GM12878 (cell line): ENCODE data around the gene GRAMD1A. TPM values are rescaled to one million over a fixed set of nuclear protein-coding genes. Genes with fewer than 3 reads are reported as not detected.

Experiments used
- BCLAF1 ChIP-seq: fragments of 450-650 bp; IDR thresholded peaks from 2 replicates; pipeline ENCODE4 v1.6.1; 2017; ENCODE audit warnings: antibody characterized with exemption, mild to moderate bottlenecking, moderate library complexity
- CHD1 ChIP-seq: IDR thresholded peaks from 2 replicates; pipeline ENCODE4 v1.6.1; 2012; ENCODE audit warnings: low read depth, low read length, improper control_type of control experiment
- DPF2 ChIP-seq: fragments of 450-650 bp; IDR thresholded peaks from 2 replicates; pipeline ENCODE4 v1.6.1; 2017; ENCODE audit warnings: mild to moderate bottlenecking
- ELK1 ChIP-seq: IDR thresholded peaks from 2 replicates; pipeline ENCODE4 v1.6.1; 2012; ENCODE audit warnings: low read depth, low read length, improper control_type of control experiment
- IKZF2 ChIP-seq, 2 experiments: fragments of 450-650 bp; IDR thresholded peaks; 2 replicates each; pipeline ENCODE4 v1.6.1; 2017; ENCODE audit warnings: mild to moderate bottlenecking in 2 of 2, moderate library complexity in 2 of 2
- MLLT1 ChIP-seq: fragments of 450-650 bp; IDR thresholded peaks from 2 replicates; pipeline ENCODE4 v1.6.1; 2016; ENCODE audit warnings: mild to moderate bottlenecking
- NBN ChIP-seq: fragments of 450-650 bp; IDR thresholded peaks from 2 replicates; pipeline ENCODE4 v1.6.1; 2016
- NFYB ChIP-seq: IDR thresholded peaks from 2 replicates; pipeline ENCODE4 v1.6.1; 2011; ENCODE audit warnings: low read depth, mild to moderate bottlenecking, low read length, improper control_type of control experiment, moderate library complexity; ENCODE audit not compliant: insufficient read depth
- NR2F1 ChIP-seq: fragments of 450-650 bp; conservative IDR thresholded peaks from 2 replicates; pipeline ENCODE4 v1.6.1; 2017; ENCODE audit warnings: mild to moderate bottlenecking
- PAX5 ChIP-seq: IDR thresholded peaks from 2 replicates; pipeline ENCODE4 v1.6.1; 2011; ENCODE audit warnings: low read depth, low read length, borderline replicate concordance
- POLR2AphosphoS5 ChIP-seq: IDR thresholded peaks from 2 replicates; pipeline ENCODE4 v1.6.1; 2011; ENCODE audit warnings: mild to moderate bottlenecking, low read length, inconsistent platforms
- RELA ChIP-seq: fragments of 450-650 bp; IDR thresholded peaks from 2 replicates; pipeline ENCODE4 v1.8.0; 2014; ENCODE audit warnings: borderline replicate concordance; ENCODE audit not compliant: partially characterized antibody
- RUNX3 ChIP-seq: IDR thresholded peaks from 2 replicates; pipeline ENCODE4 v1.6.1; 2012; ENCODE audit warnings: low read length, inconsistent platforms
- SKIL ChIP-seq: fragments of 450-650 bp; IDR thresholded peaks from 2 replicates; pipeline ENCODE4 v1.6.1; 2017; ENCODE audit warnings: mild to moderate bottlenecking, low read depth, inconsistent platforms; ENCODE audit not compliant: poor library complexity, severe bottlenecking
- SMARCA5 ChIP-seq: fragments of 450-650 bp; IDR thresholded peaks from 2 replicates; pipeline ENCODE4 v1.6.1; 2017; ENCODE audit warnings: mild to moderate bottlenecking
- SPI1 ChIP-seq: IDR thresholded peaks from 2 replicates; pipeline ENCODE4 v1.6.1; 2011; ENCODE audit warnings: low read depth, mild to moderate bottlenecking, low read length, moderate library complexity, borderline replicate concordance; ENCODE audit not compliant: insufficient read depth
- SREBF1 ChIP-seq: IDR thresholded peaks from 2 replicates; pipeline ENCODE4 v1.6.1; 2012; ENCODE audit warnings: mild to moderate bottlenecking, low read length
- SREBF2 ChIP-seq: IDR thresholded peaks from 2 replicates; pipeline ENCODE4 v1.6.1; 2012; ENCODE audit warnings: mild to moderate bottlenecking, low read length
- WRNIP1 ChIP-seq: IDR thresholded peaks from 2 replicates; pipeline ENCODE4 v1.6.1; 2011; ENCODE audit warnings: low read depth, low read length, improper control_type of control experiment, borderline replicate concordance
- YBX1 ChIP-seq: fragments of 450-650 bp; IDR thresholded peaks from 2 replicates; pipeline ENCODE4 v1.6.1; 2016; ENCODE audit warnings: antibody characterized with exemption
- ZNF217 ChIP-seq: fragments of 450-650 bp; IDR thresholded peaks from 2 replicates; pipeline ENCODE4 v1.6.1; 2017; ENCODE audit warnings: antibody characterized with exemption, mild to moderate bottlenecking
- ZNF24 ChIP-seq: fragments of 450-650 bp; IDR thresholded peaks from 2 replicates; pipeline ENCODE4 v1.6.1; 2017; ENCODE audit warnings: antibody characterized with exemption, mild to moderate bottlenecking
- ZNF274 ChIP-seq: IDR thresholded peaks from one replicate; pipeline ENCODE4 v1.8.0; 2011; ENCODE audit not compliant: insufficient read length, insufficient read depth
- polyA plus RNA-seq, 11 experiments: library from polyadenylated mRNA; depleted of rRNA in 4 of 11; unstranded in 6 of 11; stranded (reverse) in 5 of 11; fragments of >200 nt; fragmentation: Nextera tagmentation in 4 of 11; fragmentation: Illumina TruSeq in 1 of 11; extraction: Ambion mirVana in 4 of 11; extraction: Trizol in 1 of 11; gene quantifications; 1 replicate in 1 of 11; 2 replicates in 10 of 11; pipeline versions ENCODE4 v1.2.1 to v1.2.3, GENCODE V29; 2011 to 2016; ENCODE audit warnings: inconsistent platforms in 2 of 11, missing spikeins in 2 of 11, low read depth in 1 of 11
- total RNA-seq, 4 experiments: library from RNA; depleted of rRNA in 3 of 4; stranded (reverse); fragments of >200 nt in 3 of 4; fragmentation: Illumina TruSeq in 1 of 4; extraction: Trizol in 1 of 4; gene quantifications; 2 replicates each; pipeline versions ENCODE4 v1.2.1 to v1.2.3, GENCODE V29; 2013 to 2021

Gene GRAMD1A
- total and polyA plus RNA-seq, 10 of the 15 experiments (the other 5 are each of a cell fraction or from before 2014, with no cell fraction given): 0.79 to 73.6 (median 35.3) TPM

- TF ChIP-seq BCLAF1 (no peak), ELK1 (no peak), PAX5 (no peak), MLLT1 (peak; percentile 63; the same call in 1 of the 2 replicates), ZNF217 (no peak), NBN (no peak), CHD1 (no peak), ZNF274 (no peak), POLR2AphosphoS5 (peak; percentile 75), SREBF2 (no peak), SKIL (no peak), SPI1 (no peak), RELA (no peak), ZNF24 (no peak), RUNX3 (peak; percentile 72; the same call in 1 of the 2 replicates), NR2F1 (0 out of 2 replicates have a peak, but pooled peaks have one; percentile 27), WRNIP1 (no peak), IKZF2 (IDR thresholded peaks at IDR 0.05) (no peak), YBX1 (no peak), SREBF1 (no peak), NFYB (no peak), DPF2 (no peak), SMARCA5 (no peak)
Measured at GRCh38 chr19:35000647-35001501, 751 bp downstream of the GRAMD1A start (continued).
